Liver (tissue), 9 donors: Measurements from ENCODE around the gene ACACA. TPM values are rescaled to one million over a fixed set of nuclear protein-coding genes. Genes with fewer than 3 reads are reported as not detected.

Experiments
- DNase-seq: peaks from one replicate; pipeline ENCODE4 v3.0.0-alpha.2; 2017; ENCODE audit warnings: low spot score
- H3K27ac ChIP-seq, 2 donors: one replicate each; pipeline ENCODE4 v1.7.0; 2013; ENCODE audit warnings: inconsistent platforms in 2 of 2, low read length in 2 of 2, control low read depth in 1 of 2, low read depth in 1 of 2, mild to moderate bottlenecking in 1 of 2
- H3K27me3 ChIP-seq, 4 donors: one replicate each; pipeline versions ENCODE4 v1.6.1 to v1.7.0; 2013; ENCODE audit warnings: low read length in 3 of 4, inconsistent platforms in 1 of 4, mild to moderate bottlenecking in 1 of 4, moderate library complexity in 1 of 4; ENCODE audit not compliant: control insufficient read depth in 4 of 4, insufficient read depth in 4 of 4
- H3K36me3 ChIP-seq, 4 donors: one replicate each; pipeline versions ENCODE4 v1.6.1 to v1.7.0; 2013; ENCODE audit warnings: low read length in 3 of 4, mild to moderate bottlenecking in 3 of 4, low read depth in 1 of 4, moderate library complexity in 1 of 4; ENCODE audit not compliant: control insufficient read depth in 4 of 4, insufficient read depth in 3 of 4
- H3K4me1 ChIP-seq, 4 donors: one replicate each; pipeline versions ENCODE4 v1.6.1 to v1.7.0; 2013; ENCODE audit warnings: low read length in 3 of 4, mild to moderate bottlenecking in 3 of 4, moderate library complexity in 1 of 4; ENCODE audit not compliant: control insufficient read depth in 4 of 4, insufficient read depth in 4 of 4
- H3K4me3 ChIP-seq, 3 donors: one replicate each; pipeline versions ENCODE4 v1.6.1 to v1.7.0; 2013; ENCODE audit warnings: low read length in 3 of 3, control low read depth in 1 of 3, low read depth in 1 of 3, mild to moderate bottlenecking in 1 of 3
- H3K9ac ChIP-seq, 2 donors: one replicate each; pipeline ENCODE4 v1.7.0; 2013; ENCODE audit warnings: low read length in 2 of 2, mild to moderate bottlenecking in 2 of 2, moderate library complexity in 2 of 2, control low read depth in 1 of 2, low read depth in 1 of 2
- H3K9me3 ChIP-seq, 4 donors: one replicate each; pipeline versions ENCODE4 v1.6.1 to v1.7.0; 2013; ENCODE audit warnings: low read length in 3 of 4; ENCODE audit not compliant: control insufficient read depth in 4 of 4
- ATF3 ChIP-seq: IDR thresholded peaks from 2 replicates; pipeline ENCODE4 v1.6.1; 2016; ENCODE audit warnings: antibody characterized with exemption
- CTCF ChIP-seq: fragments of 150-350 bp; IDR thresholded peaks from 2 replicates; pipeline ENCODE4 v1.5.1; 2017; ENCODE audit warnings: improper control_type of control experiment, low read depth, low read length; ENCODE audit not compliant: missing input control
- EGR1 ChIP-seq, 2 donors: IDR thresholded peaks; 2 replicates each; pipeline ENCODE4 v1.6.1; 2016 to 2018; ENCODE audit warnings: antibody characterized with exemption in 2 of 2, low read depth in 2 of 2
- FOXA1 ChIP-seq: IDR thresholded peaks from 2 replicates; pipeline ENCODE4 v1.6.1; 2016; ENCODE audit warnings: antibody characterized with exemption
- GABPA ChIP-seq, 2 donors: IDR thresholded peaks in 1 of 2; conservative IDR thresholded peaks in 1 of 2; 2 replicates each; pipeline ENCODE4 v1.6.1; 2016; ENCODE audit warnings: antibody characterized with exemption in 2 of 2, mild to moderate bottlenecking in 1 of 2, moderate library complexity in 1 of 2
- HNF4A ChIP-seq, 2 donors: conservative IDR thresholded peaks; 2 replicates each; pipeline ENCODE4 v1.6.1; 2016; ENCODE audit warnings: antibody characterized with exemption in 2 of 2, mild to moderate bottlenecking in 2 of 2
- HNF4G ChIP-seq: IDR thresholded peaks from 2 replicates; pipeline ENCODE4 v1.6.1; 2016; ENCODE audit warnings: antibody characterized with exemption
- MAX ChIP-seq: IDR thresholded peaks from 2 replicates; pipeline ENCODE4 v1.6.1; 2016; ENCODE audit warnings: antibody characterized with exemption
- NR2F2 ChIP-seq: IDR thresholded peaks from 2 replicates; pipeline ENCODE4 v1.6.1; 2016; ENCODE audit warnings: antibody characterized with exemption
- RAD21 ChIP-seq, 2 donors: IDR thresholded peaks; 2 replicates each; pipeline ENCODE4 v1.6.1; 2016; ENCODE audit warnings: antibody characterized with exemption in 2 of 2, mild to moderate bottlenecking in 2 of 2
- RXRA ChIP-seq, 2 donors: IDR thresholded peaks; 2 replicates each; pipeline ENCODE4 v1.6.1; 2017 to 2018; ENCODE audit warnings: antibody characterized with exemption in 2 of 2, mild to moderate bottlenecking in 1 of 2
- WGBS: extraction: QIAGEN DNeasy Blood & Tissue Kit; methylation state at CpG from one replicate; pipeline ENCODE4 v1.1.7; 2013; 5-methylcytosine and 5-hydroxymethylcytosine counted together
- polyA plus RNA-seq, 2 donors: library from polyadenylated mRNA; stranded (reverse) in 1 of 2; unstranded in 1 of 2; fragments of 200-250 nt in 1 of 2; fragments of >200 nt in 1 of 2; fragmentation: Nextera tagmentation in 1 of 2; extraction: Ambion mirVana in 1 of 2; gene quantifications; one replicate each; pipeline versions ENCODE4 v1.2.1 to v1.2.3, GENCODE V29; 2013 to 2015
- total RNA-seq, 2 donors: library from RNA; depleted of rRNA; stranded (reverse); fragments of >200 nt; gene quantifications; one replicate each; pipeline ENCODE4 v1.2.3, GENCODE V29; 2014
- TF ChIP-seq, protein P1 (sequence below): IDR thresholded peaks from 2 replicates; pipeline ENCODE4 v1.6.1; 2016; ENCODE audit warnings: antibody characterized with exemption
- TF ChIP-seq, protein P2 (sequence below): IDR thresholded peaks from 2 replicates; pipeline ENCODE4 v1.6.1; 2016; ENCODE audit warnings: antibody characterized with exemption, mild to moderate bottlenecking
- donor health status: healthy.
- donor health status: healthy.
- donor health status: healthy.
- donor health status: healthy.
- donor health status: healthy.

The ACACA gene
- total and polyA plus RNA-seq, 4 donors, result 14.8 to 49.5 (median 31.2) TPM

DNA sequence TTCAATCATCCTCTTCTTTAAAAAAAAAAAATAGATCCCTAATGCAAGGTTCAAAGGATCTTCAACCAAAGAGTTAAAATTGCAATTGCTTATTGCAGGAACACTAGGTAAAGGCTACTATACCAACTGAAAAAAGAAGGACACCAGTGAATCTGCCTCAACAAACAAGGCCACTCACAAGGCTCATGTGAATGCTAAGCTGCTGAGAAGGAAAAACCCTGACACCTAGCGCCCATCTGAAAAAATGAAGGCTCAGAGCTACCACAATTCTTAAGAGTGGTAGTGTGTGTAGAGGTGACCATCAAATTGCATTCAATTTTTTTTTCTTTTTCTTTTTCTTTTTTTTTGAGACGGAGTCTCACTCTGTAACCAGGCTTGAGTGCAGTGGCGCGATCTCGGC lies 232.4 kb downstream of the ACACA start:
- 93% methylated on average over 5 of the region's 5 CpGs for WGBS
- Histone ChIP-seq H3K9me3 (no peaks in the 10 kb centered on the region), H3K36me3 (peaks cover 3 to 33% (median 19%) of the 10 kb centered on the region in 4 donors), H3K4me3 (no peak overlapping the region), H3K9ac (no peak overlapping the region), H3K27ac (no peak overlapping the region), H3K27me3 (no peaks in the 10 kb centered on the region), H3K4me1 (no peaks in the 10 kb centered on the region)
- TF ChIP-seq, protein P1, sequence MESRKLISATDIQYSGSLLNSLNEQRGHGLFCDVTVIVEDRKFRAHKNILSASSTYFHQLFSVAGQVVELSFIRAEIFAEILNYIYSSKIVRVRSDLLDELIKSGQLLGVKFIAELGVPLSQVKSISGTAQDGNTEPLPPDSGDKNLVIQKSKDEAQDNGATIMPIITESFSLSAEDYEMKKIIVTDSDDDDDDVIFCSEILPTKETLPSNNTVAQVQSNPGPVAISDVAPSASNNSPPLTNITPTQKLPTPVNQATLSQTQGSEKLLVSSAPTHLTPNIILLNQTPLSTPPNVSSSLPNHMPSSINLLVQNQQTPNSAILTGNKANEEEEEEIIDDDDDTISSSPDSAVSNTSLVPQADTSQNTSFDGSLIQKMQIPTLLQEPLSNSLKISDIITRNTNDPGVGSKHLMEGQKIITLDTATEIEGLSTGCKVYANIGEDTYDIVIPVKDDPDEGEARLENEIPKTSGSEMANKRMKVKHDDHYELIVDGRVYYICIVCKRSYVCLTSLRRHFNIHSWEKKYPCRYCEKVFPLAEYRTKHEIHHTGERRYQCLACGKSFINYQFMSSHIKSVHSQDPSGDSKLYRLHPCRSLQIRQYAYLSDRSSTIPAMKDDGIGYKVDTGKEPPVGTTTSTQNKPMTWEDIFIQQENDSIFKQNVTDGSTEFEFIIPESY, result no peak
- TF ChIP-seq CTCF, result peak; percentile 17
- peak; percentile 44 to 70 for TF ChIP-seq RAD21 (IDR thresholded peaks at IDR 0.05)
- TF ChIP-seq HNF4G, result no peak
- no peak for DNase-seq

GRCh38 chr17:37170881-37171425 lies 235.7 kb downstream of the ACACA start:
- H3K9me3 ChIP-seq, result no peaks in the 10 kb centered on the region
- H3K9ac ChIP-seq, result no peak overlapping the region
- TF ChIP-seq FOXA1 (no peak), RXRA (IDR thresholded peaks at IDR 0.05) (no peak), ATF3 (no peak), MAX (no peak), NR2F2 (no peak), GABPA (IDR thresholded peaks at IDR 0.05 in 1 of 2, conservative IDR thresholded peaks at IDR 0.05 in 1 of 2) (no peak), HNF4G (no peak), HNF4A (conservative IDR thresholded peaks at IDR 0.05) (no peak), EGR1 (IDR thresholded peaks at IDR 0.05; ENCODE audit: low read depth in 2 of 2) (no peak), CTCF (no peak)
- TF ChIP-seq, protein P2, sequence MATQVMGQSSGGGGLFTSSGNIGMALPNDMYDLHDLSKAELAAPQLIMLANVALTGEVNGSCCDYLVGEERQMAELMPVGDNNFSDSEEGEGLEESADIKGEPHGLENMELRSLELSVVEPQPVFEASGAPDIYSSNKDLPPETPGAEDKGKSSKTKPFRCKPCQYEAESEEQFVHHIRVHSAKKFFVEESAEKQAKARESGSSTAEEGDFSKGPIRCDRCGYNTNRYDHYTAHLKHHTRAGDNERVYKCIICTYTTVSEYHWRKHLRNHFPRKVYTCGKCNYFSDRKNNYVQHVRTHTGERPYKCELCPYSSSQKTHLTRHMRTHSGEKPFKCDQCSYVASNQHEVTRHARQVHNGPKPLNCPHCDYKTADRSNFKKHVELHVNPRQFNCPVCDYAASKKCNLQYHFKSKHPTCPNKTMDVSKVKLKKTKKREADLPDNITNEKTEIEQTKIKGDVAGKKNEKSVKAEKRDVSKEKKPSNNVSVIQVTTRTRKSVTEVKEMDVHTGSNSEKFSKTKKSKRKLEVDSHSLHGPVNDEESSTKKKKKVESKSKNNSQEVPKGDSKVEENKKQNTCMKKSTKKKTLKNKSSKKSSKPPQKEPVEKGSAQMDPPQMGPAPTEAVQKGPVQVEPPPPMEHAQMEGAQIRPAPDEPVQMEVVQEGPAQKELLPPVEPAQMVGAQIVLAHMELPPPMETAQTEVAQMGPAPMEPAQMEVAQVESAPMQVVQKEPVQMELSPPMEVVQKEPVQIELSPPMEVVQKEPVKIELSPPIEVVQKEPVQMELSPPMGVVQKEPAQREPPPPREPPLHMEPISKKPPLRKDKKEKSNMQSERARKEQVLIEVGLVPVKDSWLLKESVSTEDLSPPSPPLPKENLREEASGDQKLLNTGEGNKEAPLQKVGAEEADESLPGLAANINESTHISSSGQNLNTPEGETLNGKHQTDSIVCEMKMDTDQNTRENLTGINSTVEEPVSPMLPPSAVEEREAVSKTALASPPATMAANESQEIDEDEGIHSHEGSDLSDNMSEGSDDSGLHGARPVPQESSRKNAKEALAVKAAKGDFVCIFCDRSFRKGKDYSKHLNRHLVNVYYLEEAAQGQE, result no peak
- DNase-seq, result no peak
- no peaks in the 10 kb centered on the region for H3K4me1 ChIP-seq
- no peak overlapping the region for H3K27ac ChIP-seq
- H3K27me3 ChIP-seq, result no peaks in the 10 kb centered on the region
- WGBS, result 92% methylated on average over 2 of the region's 2 CpGs
- H3K4me3 ChIP-seq, result no peak overlapping the region
- peaks cover 0 to 13% (median 6%) of the 10 kb centered on the region in 4 donors for H3K36me3 ChIP-seq
